HT1080 (cell line): ENCODE data around the gene THAP2. TPM values are rescaled to one million over a fixed set of nuclear protein-coding genes. Genes with fewer than 3 reads are reported as not detected.

Source experiments
- DNase-seq: peaks from one replicate; pipeline ENCODE4 v3.0.0-alpha.2; 2015; ENCODE audit warnings: low read depth
- polyA plus RNA-seq, 2 experiments: library from polyadenylated mRNA; depleted of rRNA; stranded (reverse); fragments of >200 nt; gene quantifications; 2 replicates each; pipeline ENCODE4 v1.2.3, GENCODE V29; 2015
- total RNA-seq: library from RNA; depleted of rRNA; stranded (reverse); fragments of >200 nt; shearing (Covaris generic); gene quantifications from 2 replicates; pipeline ENCODE4 v1.2.3, GENCODE V29; 2014; rRNA removed

Gene THAP2
- total RNA-seq = 3.9 and 4.2 TPM in 2 replicates
- 6.2 and 6.6 TPM in 2 replicates for polyA plus RNA-seq (2015; cell fraction: cytosol; rRNA removed)
- 9.0 and 9.4 TPM in 2 replicates for polyA plus RNA-seq (2015; cell fraction: nucleus; rRNA removed)

- DNase-seq = peak; percentile 99
Observed at GRCh38 chr12:71663561-71664410, at the start of gene THAP2, which contains the start of gene ZFC3H1. THAP2 (plus strand) TSS chr12:71664301; CDS start chr12:71664510, 209 bp downstream. ZFC3H1 (minus strand) TSS chr12:71663848; CDS start chr12:71663610, 238 bp downstream.

GRCh38 chr12:71621938-71622337, 42.2 kb upstream of the THAP2 start:
- no peak for DNase-seq

DNA sequence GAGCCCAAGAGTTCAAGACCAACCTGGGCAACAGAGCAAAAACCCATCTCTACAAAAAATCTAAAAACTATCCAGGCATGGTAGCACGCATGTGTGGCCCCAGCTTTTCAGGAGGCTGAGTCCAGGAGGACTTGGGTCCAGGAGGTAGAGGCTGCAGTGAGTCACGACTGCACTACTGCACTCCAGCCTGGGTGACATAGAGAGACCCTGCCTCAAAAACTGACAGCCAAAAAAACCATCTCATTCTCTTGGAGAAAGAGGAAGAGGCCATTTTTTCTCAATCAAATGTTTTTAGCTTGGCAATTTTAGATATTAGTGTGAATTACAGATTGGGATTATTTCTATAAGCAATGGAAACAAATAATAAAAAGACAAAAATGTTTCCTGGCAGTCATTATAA, 38.6 kb upstream of the THAP2 start:
- no peak for DNase-seq

GRCh38 chr12:71626098-71626497, 38.0 kb upstream of the THAP2 start:
- no peak for DNase-seq

- DNase-seq = peak; percentile 51
Observed at GRCh38 chr12:71626768-71627167, 37.3 kb upstream of the THAP2 start.

DNA sequence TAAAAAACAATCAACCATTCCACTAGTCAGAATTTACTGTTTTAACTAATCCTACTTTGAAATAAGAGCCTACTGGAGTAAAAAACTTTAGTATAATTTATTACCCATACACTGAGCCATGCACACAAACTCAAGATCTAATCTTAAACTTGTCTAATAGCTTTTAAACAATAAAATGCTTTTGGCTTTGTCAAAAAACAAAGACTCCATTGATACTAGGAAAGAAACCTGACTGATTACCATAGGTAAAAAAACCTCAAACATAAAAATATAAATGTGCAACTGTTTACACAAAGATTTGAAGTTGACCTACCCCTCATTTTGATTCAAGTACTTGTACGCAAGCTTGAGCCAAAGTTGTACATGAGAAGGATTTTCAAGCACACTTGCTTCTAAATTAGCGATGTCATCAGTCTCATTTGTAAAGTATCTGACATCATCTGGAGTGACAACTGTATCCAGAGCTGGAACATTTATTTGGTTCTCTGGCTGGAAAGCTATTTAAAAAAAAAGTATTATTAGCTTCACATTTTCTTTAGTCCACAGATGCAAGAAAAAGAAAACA, 36.6 kb upstream of the THAP2 start:
- DNase-seq = no peak

GRCh38 chr12:71636704-71637115, 27.4 kb upstream of the THAP2 start:
- DNase-seq = peak; percentile 41

- no peak for DNase-seq
Observed at GRCh38 chr12:71638499-71638898, 25.6 kb upstream of the THAP2 start.

DNA sequence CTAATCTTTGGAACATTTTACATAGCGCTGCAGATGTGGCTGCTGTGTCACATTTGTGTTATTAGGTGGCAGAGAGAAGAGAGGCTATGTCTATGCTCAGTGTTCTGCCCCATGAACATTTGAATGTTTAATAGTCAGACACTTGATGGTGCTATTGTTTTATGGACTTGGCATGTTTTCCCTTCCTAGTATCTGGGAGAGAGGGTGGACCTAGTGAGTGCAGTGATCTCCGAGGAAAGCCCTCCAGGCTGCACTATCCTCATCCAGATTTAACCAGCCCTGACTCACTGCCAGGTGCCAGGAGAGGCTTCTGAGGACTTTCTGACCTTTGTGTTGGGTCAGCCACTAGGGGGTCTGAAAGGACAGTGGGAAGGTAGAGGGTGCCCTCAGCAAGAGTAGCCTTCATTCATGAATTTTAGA, 24.8 kb upstream of the THAP2 start:
- peak; percentile 23 for DNase-seq

DNA sequence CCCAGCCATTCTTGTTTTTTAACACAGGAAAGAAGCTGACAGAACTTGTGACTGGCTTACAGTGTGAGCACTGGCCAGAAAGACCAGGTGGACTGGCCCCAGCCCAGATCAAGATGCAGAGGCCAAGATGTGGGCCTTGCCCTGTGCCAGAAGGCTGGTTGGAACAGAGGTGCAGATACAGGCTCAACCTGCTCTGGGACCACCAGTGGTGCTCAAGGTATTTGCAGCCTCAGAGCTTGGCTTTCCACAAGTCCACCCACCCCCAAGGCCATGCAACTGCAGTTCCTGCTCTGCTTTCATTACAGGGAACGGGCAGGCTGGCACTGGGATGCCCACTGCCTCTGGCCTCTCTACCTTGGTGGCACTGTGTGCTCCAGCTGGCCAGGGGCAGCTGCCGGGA, 23.8 kb upstream of the THAP2 start:
- no peak for DNase-seq

DNA sequence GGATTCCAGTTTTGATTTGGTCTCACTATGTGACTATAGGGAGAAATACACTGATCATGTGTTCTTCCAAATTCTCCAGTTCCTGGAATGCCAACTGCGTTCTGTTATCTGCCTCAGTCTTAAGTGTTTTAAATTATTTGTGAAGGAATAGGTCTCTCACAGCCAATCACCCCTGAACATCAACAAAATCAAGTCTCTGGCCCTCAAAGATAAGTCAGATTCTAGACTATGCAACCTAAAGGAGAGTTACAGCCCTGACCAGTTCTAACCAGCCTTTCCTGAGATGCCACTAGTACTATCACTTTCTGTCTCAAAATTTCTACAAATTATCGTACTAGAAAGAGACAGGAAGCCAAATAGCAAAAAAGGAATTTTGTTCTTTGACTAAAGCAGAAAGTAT, 22.7 kb upstream of the THAP2 start:
- DNase-seq = no peak

DNA sequence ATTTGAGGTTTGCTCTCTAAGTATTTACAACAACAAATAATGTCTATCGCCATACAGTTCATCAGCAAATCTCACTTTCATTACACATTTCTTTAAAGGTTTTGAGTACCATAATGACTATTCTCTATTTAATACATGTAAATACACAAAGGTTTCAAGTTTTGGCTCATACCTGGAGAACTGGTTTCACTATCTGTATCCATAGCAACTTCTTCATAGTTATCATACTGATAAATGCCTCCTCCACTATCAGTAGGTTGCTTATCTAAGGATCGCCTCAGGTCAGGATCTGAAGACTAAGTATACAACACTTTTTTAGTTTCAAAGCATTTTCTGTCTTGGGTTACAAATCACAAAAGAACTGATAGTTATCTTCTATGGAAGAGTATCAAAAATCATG, 21.8 kb upstream of the THAP2 start:
- no peak for DNase-seq

DNA sequence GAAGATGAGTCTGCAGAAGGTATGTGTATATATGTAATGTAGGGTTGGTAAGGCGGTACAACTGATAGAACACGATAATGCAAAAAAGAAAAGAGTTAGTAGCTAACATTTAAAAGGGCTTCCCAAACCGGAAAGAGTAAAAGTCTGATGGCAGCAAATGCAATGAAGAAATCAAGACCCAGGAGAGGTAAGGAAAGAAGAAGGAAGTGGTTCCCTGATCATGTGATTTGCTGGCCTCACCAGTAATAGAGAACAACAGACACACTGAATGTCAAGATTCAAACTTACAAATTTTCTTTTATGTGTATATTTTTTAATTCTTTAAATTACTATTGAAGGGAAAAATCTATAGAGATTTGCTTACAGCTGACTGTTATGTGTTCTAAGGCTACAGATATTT, 18.8 kb upstream of the THAP2 start:
- DNase-seq = no peak

GRCh38 chr12:71646512-71646911, 17.6 kb upstream of the THAP2 start:
- DNase-seq = no peak

DNA sequence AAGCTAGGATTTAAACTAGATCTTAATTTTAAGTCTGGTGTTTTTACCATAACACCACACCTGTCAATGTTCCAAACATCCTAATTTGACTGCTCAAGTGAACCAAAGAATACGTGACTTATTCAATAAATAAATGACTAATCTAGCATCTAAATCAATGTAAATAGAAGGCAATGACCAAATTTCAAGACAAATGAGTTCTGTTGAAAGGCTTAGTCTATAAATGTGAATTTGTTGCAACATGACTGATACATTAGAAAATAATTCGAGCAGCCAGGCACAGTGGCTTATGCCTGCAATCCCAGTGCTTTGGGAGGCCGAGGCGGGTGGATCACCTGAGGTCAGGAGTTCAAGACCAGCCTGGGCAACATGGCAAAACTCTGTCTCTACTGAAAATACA, 15.6 kb upstream of the THAP2 start:
- no peak for DNase-seq

DNA sequence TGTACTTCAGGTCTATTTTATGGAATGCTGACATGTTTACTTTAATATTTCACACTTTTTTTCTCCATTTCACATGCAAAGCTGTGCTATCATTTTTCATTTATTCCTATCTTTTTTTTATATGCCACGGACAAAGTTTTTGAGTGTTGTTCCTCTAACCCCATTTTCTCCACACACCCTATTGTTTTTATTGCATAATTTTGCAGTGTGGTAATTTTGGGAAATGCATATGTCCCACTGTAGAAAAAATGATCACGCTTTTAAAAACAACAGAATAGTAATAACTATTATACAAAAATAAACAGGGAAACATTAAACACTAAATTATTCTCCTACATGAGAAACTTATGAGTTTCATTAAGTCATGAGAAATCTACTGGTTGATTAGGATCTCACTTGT, 14.7 kb upstream of the THAP2 start:
- DNase-seq = no peak

- DNase-seq = no peak
Observed at GRCh38 chr12:71652656-71653055, 11.4 kb upstream of the THAP2 start.

DNA sequence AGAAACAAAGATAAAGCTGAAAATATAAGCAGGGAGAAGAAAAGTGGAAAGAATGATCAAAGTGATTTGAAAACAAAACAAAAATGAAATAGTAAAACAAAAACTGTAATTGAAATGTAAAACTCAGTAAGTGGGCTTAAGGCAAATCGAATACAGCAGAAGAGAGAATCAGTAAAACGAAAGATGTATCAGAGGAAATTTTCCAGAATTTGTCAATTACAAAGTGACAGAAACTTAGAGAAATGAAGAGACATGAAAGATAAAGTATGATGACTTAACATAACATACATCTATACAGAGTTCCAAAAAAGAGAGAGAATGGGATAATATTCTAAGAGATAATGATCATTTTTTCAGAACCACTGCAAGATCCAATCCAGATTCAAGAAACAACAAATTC, 11.0 kb upstream of the THAP2 start:
- DNase-seq = no peak

- no peak for DNase-seq
Observed at GRCh38 chr12:71654200-71654599, 9.9 kb upstream of the THAP2 start.

- no peak for DNase-seq
Observed at GRCh38 chr12:71655495-71655894, 8.6 kb upstream of the THAP2 start.

GRCh38 chr12:71655907-71656306, 8.2 kb upstream of the THAP2 start:
- DNase-seq = no peak

GRCh38 chr12:71656740-71657139, 7.4 kb upstream of the THAP2 start:
- no peak for DNase-seq
